Endothelial cell of umbilical vein (primary cell): ENCODE results near the gene ADIPOR2. TPM values are rescaled to one million over a fixed set of nuclear protein-coding genes. Genes with fewer than 3 reads are reported as not detected.

ENCODE experiments used
- BruUV-seq: library from RNA; stranded (reverse); fragments of 400-500 nt; replicated peaks from 2 replicates; lab custom pipeline; 2021; lab: Mats Ljungman, UMichigan
- CTCF ChIA-PET: fragments of 300-600, 350-600 bp; sonication (Branson Sonifier 250); formaldehyde crosslinking; loops from one replicate; lab custom pipeline; 2021; ENCODE audit warnings: antibody characterized with exemption, inconsistent platforms; lab: Charles Lee
- POLR2A ChIA-PET: fragments of 300-600, 350-600 bp; sonication (Branson Sonifier 250); formaldehyde crosslinking; loops from one replicate; lab custom pipeline; 2021; ENCODE audit warnings: antibody characterized with exemption, inconsistent platforms; lab: Charles Lee
- DNase-seq: peaks from one replicate; pipeline ENCODE4 v3.0.0-alpha.2; 2011; ENCODE audit warnings: low read depth, low spot score
- FAIRE-seq: peaks from 2 replicates; lab custom pipeline; 2011; peaks lifted over from hg19 to GRCh38; lab: Jason Lieb, UNC
- H2AFZ ChIP-seq: 2 replicates; pipeline ENCODE4 v1.6.0; 2012; ENCODE audit warnings: low read depth, low read length, control low read depth, inconsistent platforms
- H3K27ac ChIP-seq: 2 replicates; pipeline ENCODE4 v1.5.1; 2011; ENCODE audit warnings: low read depth, mild to moderate bottlenecking, control low read depth, low read length, moderate library complexity; ENCODE audit not compliant: insufficient read depth
- H3K27me3 ChIP-seq, 2 experiments: 2 replicates each; pipeline versions ENCODE4 v1.6.0 to v1.6.1; 2011; ENCODE audit warnings: low read length in 2 of 2, mixed read lengths in 1 of 2; ENCODE audit not compliant: control insufficient read depth in 2 of 2, insufficient read depth in 2 of 2
- H3K36me3 ChIP-seq, 2 experiments: 2 replicates in 1 of 2; 3 replicates in 1 of 2; pipeline ENCODE4 v1.5.1; 2011; ENCODE audit warnings: low read length in 2 of 2, mild to moderate bottlenecking in 1 of 2, moderate library complexity in 1 of 2; ENCODE audit not compliant: control insufficient read depth in 2 of 2, insufficient read depth in 2 of 2; ENCODE audit errors: extremely low read depth in 1 of 2
- H3K4me1 ChIP-seq: 3 replicates; pipeline ENCODE4 v1.5.1; 2011; ENCODE audit warnings: mild to moderate bottlenecking, low read length; ENCODE audit not compliant: control insufficient read depth, insufficient read depth; ENCODE audit errors: extremely low read depth
- H3K4me2 ChIP-seq: 2 replicates; pipeline ENCODE4 v1.6.1; 2011; ENCODE audit warnings: low read length, control low read depth, mixed read lengths; ENCODE audit not compliant: insufficient read depth
- H3K4me3 ChIP-seq, 3 experiments: fragments of 200-600 bp in 1 of 3; sonication (generic), shearing (Covaris generic) in 1 of 3; replicated peaks in 1 of 3; 2 replicates each; pipeline ENCODE4 v1.5.1; 2011 to 2016; ENCODE audit warnings: control low read depth in 3 of 3, low read length in 3 of 3, mild to moderate bottlenecking in 2 of 3, inconsistent platforms in 1 of 3, low read depth in 1 of 3, moderate library complexity in 1 of 3; ENCODE audit not compliant: insufficient read depth in 1 of 3
- H3K79me2 ChIP-seq: 2 replicates; pipeline ENCODE4 v1.6.0; 2012; ENCODE audit warnings: low read length, inconsistent platforms; ENCODE audit not compliant: control insufficient read depth, insufficient read depth
- H3K9ac ChIP-seq: replicated peaks from 2 replicates; pipeline ENCODE3; 2011; ENCODE audit warnings: low read length, control low read depth; ENCODE audit not compliant: insufficient read depth; ENCODE audit errors: extremely low read depth
- H3K9me1 ChIP-seq: replicated peaks from 3 replicates; pipeline ENCODE4 v1.6.0; 2011; ENCODE audit warnings: mild to moderate bottlenecking, low read length; ENCODE audit not compliant: control insufficient read depth, insufficient read depth; ENCODE audit errors: extremely low read depth
- H3K9me3 ChIP-seq: replicated peaks from 2 replicates; pipeline ENCODE4 v1.5.1; 2012; ENCODE audit warnings: low read length, inconsistent platforms; ENCODE audit not compliant: control insufficient read depth, insufficient read depth
- H4K20me1 ChIP-seq: replicated peaks from 2 replicates; pipeline ENCODE3; 2011; ENCODE audit warnings: mild to moderate bottlenecking, low read length; ENCODE audit not compliant: control insufficient read depth, insufficient read depth; ENCODE audit errors: extremely low read depth
- EZH2 ChIP-seq: IDR thresholded peaks from 2 replicates; pipeline ENCODE4 v1.6.1; 2012; ENCODE audit warnings: borderline replicate concordance, low read depth, mild to moderate bottlenecking, moderate library complexity, low read length, inconsistent platforms; ENCODE audit not compliant: severe bottlenecking
- FOS ChIP-seq: IDR thresholded peaks from 2 replicates; pipeline ENCODE4 v1.6.1; 2011; ENCODE audit warnings: mild to moderate bottlenecking, low read length, moderate library complexity, borderline replicate concordance; ENCODE audit not compliant: insufficient read depth
- GATA2 ChIP-seq: IDR thresholded peaks from 2 replicates; pipeline ENCODE4 v1.7.0; 2011; ENCODE audit warnings: low read depth, mild to moderate bottlenecking, moderate library complexity, mixed read lengths, low read length; ENCODE audit not compliant: insufficient read length, insufficient read depth
- JUN ChIP-seq: IDR thresholded peaks from 2 replicates; pipeline ENCODE4 v1.6.1; 2011; ENCODE audit warnings: borderline replicate concordance, low read depth; ENCODE audit not compliant: insufficient read length, insufficient read depth
- MYC ChIP-seq: IDR thresholded peaks from one replicate; pipeline ENCODE4 v1.6.1; 2011; ENCODE audit warnings: mild to moderate bottlenecking, low read depth, low read length
- POLR2A ChIP-seq: IDR thresholded peaks from 2 replicates; pipeline ENCODE4 v1.6.1; 2012; ENCODE audit warnings: low read depth, mild to moderate bottlenecking, control low read depth, low read length
- POLR2AphosphoS5 ChIP-seq: IDR thresholded peaks from 2 replicates; pipeline ENCODE4 v1.6.1; 2012; ENCODE audit warnings: low read depth, mild to moderate bottlenecking, control low read depth, low read length, moderate library complexity; ENCODE audit not compliant: insufficient read depth
- dilution Hi-C: fragments of 300-500 bp; cut with MboI; formaldehyde crosslinking; loops from one replicate; pipeline ENCODE4 v1.15.0; 2019; ENCODE audit warnings: low sequenced_read_pairs; ENCODE audit not compliant: extremely low pct_ligation_motif_present
- intact Hi-C: fragments of 100-400 bp; cut with micrococcal nuclease; formaldehyde crosslinking; loops from one replicate; pipeline ENCODE4 v1.10.0; 2022
- polyA plus RNA-seq, 4 experiments: library from polyadenylated mRNA; depleted of rRNA in 3 of 4; stranded (reverse) in 3 of 4; unstranded in 1 of 4; fragments of >200 nt; gene quantifications; 2 replicates each; pipeline versions ENCODE4 v1.2.1 to v1.2.3, GENCODE V29; 2011 to 2012; ENCODE audit warnings: missing spikeins in 1 of 4
- total RNA-seq: library from RNA; stranded (reverse); gene quantifications from 2 replicates; pipeline ENCODE4 v1.2.3, GENCODE V29; 2021
- TF ChIP-seq, protein P1 (sequence below): IDR thresholded peaks from 2 replicates; pipeline ENCODE4 v1.6.1; 2011; ENCODE audit not compliant: insufficient read depth, insufficient read length
- TF ChIP-seq, protein P2 (sequence below), 2 donors: IDR thresholded peaks; 1 replicate in 1 of 2; 2 replicates in 1 of 2; pipeline ENCODE4 v1.5.1; 2011; ENCODE audit warnings: low read length in 2 of 2, mild to moderate bottlenecking in 2 of 2, moderate library complexity in 2 of 2, control low read depth in 1 of 2, inconsistent platforms in 1 of 2, low read depth in 1 of 2; ENCODE audit not compliant: insufficient read depth in 1 of 2; ENCODE audit errors: extremely low read depth in 1 of 2

The ADIPOR2 gene
- total and polyA plus RNA-seq, 2 donors (not counting 3 experiments of a cell fraction or from before 2014, with no cell fraction given), result 22.5 to 57.3 TPM

DNA sequence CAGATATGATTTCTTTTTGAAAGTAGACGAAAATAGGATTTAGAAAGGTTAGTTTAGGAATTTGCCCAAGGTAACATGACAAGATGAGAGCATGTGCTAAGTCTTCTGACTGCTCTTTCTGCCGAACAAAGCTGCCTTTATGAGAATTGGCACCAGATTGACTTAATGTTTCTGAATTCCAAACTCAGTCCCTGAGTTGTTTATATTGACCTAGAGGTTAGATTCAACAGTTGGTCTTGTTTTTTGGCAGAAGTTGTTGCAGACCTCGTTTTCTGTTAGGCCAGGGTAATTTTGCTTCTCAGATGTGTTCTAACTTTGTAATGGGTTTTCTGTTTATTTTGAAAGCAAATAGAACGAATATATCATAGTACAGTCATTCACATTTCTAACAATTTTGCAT is 68.0 kb downstream of the ADIPOR2 start:
- no peak for FAIRE-seq
- POLR2A ChIA-PET, result no interaction called here
- H3K27ac ChIP-seq, result no peak overlapping the region

More for the DNA sequence above, 68.0 kb downstream of the ADIPOR2 start:
- dilution Hi-C loops, result no loop called here
- intact Hi-C loops, result no loop called here
- CTCF ChIA-PET, result interaction anchor here (1.0 kb wide), 1 partner anchor 9 kb away, joined by 3 read pairs; no protein-coding TSS in a partner anchor
- Histone ChIP-seq H3K27me3 (no peaks in the 10 kb centered on the region), H4K20me1 (peaks cover 4% of the 10 kb centered on the region), H2AFZ (no peak overlapping the region), H3K9ac (no peak overlapping the region), H3K79me2 (peaks cover 35% of the 10 kb centered on the region), H3K36me3 (peaks cover 5% of the 10 kb centered on the region in 2 experiments), H3K9me3 (no peaks in the 10 kb centered on the region), H3K9me1 (no peaks in the 10 kb centered on the region), H3K4me2 (no peak overlapping the region), H3K4me1 (peaks cover 11% of the 10 kb centered on the region), H3K4me3 (no peak overlapping the region)
- DNase-seq, result no peak
- TF ChIP-seq, protein P1, sequence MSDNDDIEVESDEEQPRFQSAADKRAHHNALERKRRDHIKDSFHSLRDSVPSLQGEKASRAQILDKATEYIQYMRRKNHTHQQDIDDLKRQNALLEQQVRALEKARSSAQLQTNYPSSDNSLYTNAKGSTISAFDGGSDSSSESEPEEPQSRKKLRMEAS, result no peak
- TF ChIP-seq GATA2 (no peak), POLR2A (no peak), FOS (no peak), POLR2AphosphoS5 (no peak), EZH2 (no peak), JUN (no peak), MYC (no peak)
- TF ChIP-seq, protein P2, sequence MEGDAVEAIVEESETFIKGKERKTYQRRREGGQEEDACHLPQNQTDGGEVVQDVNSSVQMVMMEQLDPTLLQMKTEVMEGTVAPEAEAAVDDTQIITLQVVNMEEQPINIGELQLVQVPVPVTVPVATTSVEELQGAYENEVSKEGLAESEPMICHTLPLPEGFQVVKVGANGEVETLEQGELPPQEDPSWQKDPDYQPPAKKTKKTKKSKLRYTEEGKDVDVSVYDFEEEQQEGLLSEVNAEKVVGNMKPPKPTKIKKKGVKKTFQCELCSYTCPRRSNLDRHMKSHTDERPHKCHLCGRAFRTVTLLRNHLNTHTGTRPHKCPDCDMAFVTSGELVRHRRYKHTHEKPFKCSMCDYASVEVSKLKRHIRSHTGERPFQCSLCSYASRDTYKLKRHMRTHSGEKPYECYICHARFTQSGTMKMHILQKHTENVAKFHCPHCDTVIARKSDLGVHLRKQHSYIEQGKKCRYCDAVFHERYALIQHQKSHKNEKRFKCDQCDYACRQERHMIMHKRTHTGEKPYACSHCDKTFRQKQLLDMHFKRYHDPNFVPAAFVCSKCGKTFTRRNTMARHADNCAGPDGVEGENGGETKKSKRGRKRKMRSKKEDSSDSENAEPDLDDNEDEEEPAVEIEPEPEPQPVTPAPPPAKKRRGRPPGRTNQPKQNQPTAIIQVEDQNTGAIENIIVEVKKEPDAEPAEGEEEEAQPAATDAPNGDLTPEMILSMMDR (IDR thresholded peaks at IDR 0.05; ENCODE audit: extremely low read depth in 1 of 2, insufficient read depth in 1 of 2, low read depth in 1 of 2, low read length in 2 of 2), result no peak
- BruUV-seq, result no TSS peak
